Caco-2 (cell line): ENCODE data around the gene PIGU. TPM values are rescaled to one million over a fixed set of nuclear protein-coding genes. Genes with fewer than 3 reads are reported as not detected.
"Not testable (repeated sequence)": the region's sequence is repeated elsewhere in the genome, so short reads cannot be mapped to it uniquely, and the experiment has no call there.

ENCODE experiments used
- BruUV-seq: library from RNA; stranded (reverse); fragments of 400-500 nt; replicated peaks from 2 replicates; lab custom pipeline; 2021; lab: Mats Ljungman, UMichigan
- CTCF ChIA-PET: fragments of 300-600 bp; sonication (Branson Sonifier 250); formaldehyde crosslinking; loops from one replicate; lab custom pipeline; 2022; ENCODE audit warnings: antibody characterized with exemption; lab: Charles Lee
- POLR2A ChIA-PET: fragments of 300-600 bp; sonication (Branson Sonifier 250); formaldehyde crosslinking; loops from one replicate; lab custom pipeline; 2022; ENCODE audit warnings: antibody characterized with exemption; lab: Charles Lee
- DNase-seq, 2 experiments: peaks; one replicate each; pipeline versions ENCODE4 v3.0.0 to v3.0.0-alpha.2; 2020 to 2022
- H3K27me3 ChIP-seq: replicated peaks from 2 replicates; pipeline ENCODE4 v1.6.0; 2011; ENCODE audit warnings: low read length; ENCODE audit not compliant: control insufficient read depth, insufficient read depth
- H3K36me3 ChIP-seq: 2 replicates; pipeline ENCODE4 v1.5.1; 2011; ENCODE audit warnings: low read length; ENCODE audit not compliant: control insufficient read depth, insufficient read depth
- H3K4me1 ChIP-seq: fragments of 250-450 bp; sonication (Bioruptor Pico); 2 replicates; pipeline ENCODE4 v1.5.1; 2020; ENCODE audit warnings: mild to moderate bottlenecking
- H3K4me3 ChIP-seq: 2 replicates; pipeline ENCODE4 v1.5.1; 2011; ENCODE audit warnings: low read depth, mild to moderate bottlenecking, control low read depth, low read length
- H3K9me3 ChIP-seq: fragments of 250-450 bp; sonication (Bioruptor Pico); 2 replicates; pipeline ENCODE4 v1.5.1; 2020; ENCODE audit warnings: mild to moderate bottlenecking, moderate library complexity
- H3K27ac Mint-ChIP-seq: one replicate; pipeline ENCODE4 v1.8.0; 2022; ENCODE audit warnings: mixed read lengths; ENCODE audit not compliant: unreplicated experiment
- H3K27me3 Mint-ChIP-seq: one replicate; pipeline ENCODE4 v1.8.0; 2022; ENCODE audit warnings: mixed read lengths; ENCODE audit not compliant: insufficient read depth, unreplicated experiment
- H3K36me3 Mint-ChIP-seq: one replicate; pipeline ENCODE4 v1.8.0; 2022; ENCODE audit warnings: mild to moderate bottlenecking, mixed read lengths; ENCODE audit not compliant: insufficient read depth, unreplicated experiment
- H3K4me1 Mint-ChIP-seq: one replicate; pipeline ENCODE4 v1.8.0; 2022; ENCODE audit warnings: low read depth, mixed read lengths; ENCODE audit not compliant: unreplicated experiment
- H3K4me3 Mint-ChIP-seq: one replicate; pipeline ENCODE4 v1.8.0; 2022; ENCODE audit warnings: mild to moderate bottlenecking, moderate library complexity, mixed read lengths; ENCODE audit not compliant: unreplicated experiment
- H3K9me3 Mint-ChIP-seq: one replicate; pipeline ENCODE4 v1.8.0; 2022; ENCODE audit warnings: mixed read lengths; ENCODE audit not compliant: unreplicated experiment
- intact Hi-C: fragments of 100-400 bp; cut with micrococcal nuclease; formaldehyde crosslinking; loops from one replicate; pipeline ENCODE4 v1.10.0; 2022; ENCODE audit not compliant: unreplicated experiment
- total RNA-seq: library from RNA; stranded (reverse); gene quantifications from 2 replicates; pipeline ENCODE4 v1.2.3, GENCODE V29; 2022
- TF ChIP-seq, protein P1 (sequence below), 2 experiments: fragments of 200-600 bp in 1 of 2; IDR thresholded peaks; 1 replicate in 1 of 2; 2 replicates in 1 of 2; pipeline versions ENCODE4 v1.5.1 to v1.8.0; 2011 to 2022; ENCODE audit warnings: antibody characterized with exemption in 1 of 2, control low read depth in 1 of 2, inconsistent platforms in 1 of 2, low read depth in 1 of 2, low read length in 1 of 2, mild to moderate bottlenecking in 1 of 2, moderate library complexity in 1 of 2; ENCODE audit not compliant: insufficient read depth in 1 of 2, severe bottlenecking in 1 of 2, unreplicated experiment in 1 of 2

The PIGU gene
- total RNA-seq, 1 experiment from 2014 or later, result 61.7 TPM

DNA sequence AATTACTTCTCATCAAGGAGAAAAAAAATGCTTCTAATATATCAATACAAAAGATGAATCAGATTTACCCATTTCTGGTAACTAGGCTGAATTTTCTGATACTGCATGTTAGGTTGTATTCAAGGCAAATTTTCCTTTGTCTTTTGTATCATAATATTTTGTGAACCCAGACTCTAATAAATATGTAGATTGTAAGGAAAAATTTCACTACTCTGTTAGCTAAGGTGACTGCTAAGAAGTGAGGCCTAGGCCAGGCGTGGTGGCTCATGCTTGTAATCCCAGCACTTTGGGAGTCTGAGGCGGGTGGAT, 40.0 kb upstream of the PIGU start:
- intact Hi-C loops, result no loop called here
- peaks cover 87% of the 10 kb centered on the region for H3K36me3 Mint-ChIP-seq
- ChIA-PET POLR2A (interaction anchor here (1.0 kb wide), 1 partner anchor 13 kb away, joined by 3 read pairs; the partner anchor contains the start of gene TP53INP2), CTCF (no interaction called here)
- H3K4me1 Mint-ChIP-seq, result peaks cover 9% of the 10 kb centered on the region
- no peaks in the 10 kb centered on the region for H3K27me3 Mint-ChIP-seq
- Histone ChIP-seq H3K4me1 (peaks cover 19% of the 10 kb centered on the region; the same call in 1 of the 2 replicates), H3K9me3 (no peaks in the 10 kb centered on the region), H3K27me3 (no peaks in the 10 kb centered on the region), H3K4me3 (no peak overlapping the region), H3K36me3 (peaks cover 1% of the 10 kb centered on the region; the same call in 1 of the 2 replicates)
- TF ChIP-seq, protein P1, sequence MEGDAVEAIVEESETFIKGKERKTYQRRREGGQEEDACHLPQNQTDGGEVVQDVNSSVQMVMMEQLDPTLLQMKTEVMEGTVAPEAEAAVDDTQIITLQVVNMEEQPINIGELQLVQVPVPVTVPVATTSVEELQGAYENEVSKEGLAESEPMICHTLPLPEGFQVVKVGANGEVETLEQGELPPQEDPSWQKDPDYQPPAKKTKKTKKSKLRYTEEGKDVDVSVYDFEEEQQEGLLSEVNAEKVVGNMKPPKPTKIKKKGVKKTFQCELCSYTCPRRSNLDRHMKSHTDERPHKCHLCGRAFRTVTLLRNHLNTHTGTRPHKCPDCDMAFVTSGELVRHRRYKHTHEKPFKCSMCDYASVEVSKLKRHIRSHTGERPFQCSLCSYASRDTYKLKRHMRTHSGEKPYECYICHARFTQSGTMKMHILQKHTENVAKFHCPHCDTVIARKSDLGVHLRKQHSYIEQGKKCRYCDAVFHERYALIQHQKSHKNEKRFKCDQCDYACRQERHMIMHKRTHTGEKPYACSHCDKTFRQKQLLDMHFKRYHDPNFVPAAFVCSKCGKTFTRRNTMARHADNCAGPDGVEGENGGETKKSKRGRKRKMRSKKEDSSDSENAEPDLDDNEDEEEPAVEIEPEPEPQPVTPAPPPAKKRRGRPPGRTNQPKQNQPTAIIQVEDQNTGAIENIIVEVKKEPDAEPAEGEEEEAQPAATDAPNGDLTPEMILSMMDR (IDR thresholded peaks at IDR 0.05; ENCODE audit: insufficient read depth in 1 of 2, low read depth in 1 of 2, low read length in 1 of 2, severe bottlenecking in 1 of 2, unreplicated experiment in 1 of 2), result no peak
- DNase-seq, result no peak
- no peak overlapping the region for H3K4me3 Mint-ChIP-seq
- BruUV-seq, result no TSS peak
- no peaks in the 10 kb centered on the region for H3K9me3 Mint-ChIP-seq
- no peak overlapping the region for H3K27ac Mint-ChIP-seq

DNA sequence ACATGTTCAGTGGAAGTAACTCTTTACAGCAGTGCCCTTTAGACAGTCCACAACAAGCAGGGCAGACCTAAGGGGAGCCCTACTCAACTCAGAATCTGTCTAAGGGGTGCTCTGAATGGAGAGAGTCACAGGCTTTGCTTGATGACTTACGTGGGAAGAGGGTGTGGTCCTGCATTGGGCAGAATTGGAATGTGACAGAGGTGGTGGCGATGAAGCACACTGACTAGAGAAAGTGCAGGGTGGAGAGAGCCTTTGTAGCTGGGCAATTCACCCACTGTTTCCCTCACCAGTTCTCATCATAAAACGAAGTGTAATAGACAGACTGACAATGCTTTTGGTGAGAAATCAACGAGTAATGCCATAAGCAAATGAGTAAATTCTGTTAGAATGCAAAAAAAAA, 38.5 kb upstream of the PIGU start:
- ChIA-PET CTCF (no interaction called here), POLR2A (no interaction called here)
- Mint-ChIP-seq H3K27ac (no peak overlapping the region), H3K4me3 (no peak overlapping the region), H3K27me3 (no peaks in the 10 kb centered on the region), H3K36me3 (peaks cover 88% of the 10 kb centered on the region), H3K4me1 (peaks cover 14% of the 10 kb centered on the region), H3K9me3 (no peaks in the 10 kb centered on the region)
- peaks cover 23% of the 10 kb centered on the region; the same call in 1 of the 2 replicates for H3K4me1 ChIP-seq
- no TSS peak for BruUV-seq
- H3K36me3 ChIP-seq, result peaks cover 1% of the 10 kb centered on the region; the same call in 1 of the 2 replicates
- H3K4me3 ChIP-seq, result no peak overlapping the region
- no peak for DNase-seq
- TF ChIP-seq, protein P1 (IDR thresholded peaks at IDR 0.05; ENCODE audit: insufficient read depth in 1 of 2, low read depth in 1 of 2, low read length in 1 of 2, severe bottlenecking in 1 of 2, unreplicated experiment in 1 of 2), result no peak
- H3K27me3 ChIP-seq, result no peaks in the 10 kb centered on the region
- H3K9me3 ChIP-seq, result no peaks in the 10 kb centered on the region
- intact Hi-C loops, result no loop called here

DNA sequence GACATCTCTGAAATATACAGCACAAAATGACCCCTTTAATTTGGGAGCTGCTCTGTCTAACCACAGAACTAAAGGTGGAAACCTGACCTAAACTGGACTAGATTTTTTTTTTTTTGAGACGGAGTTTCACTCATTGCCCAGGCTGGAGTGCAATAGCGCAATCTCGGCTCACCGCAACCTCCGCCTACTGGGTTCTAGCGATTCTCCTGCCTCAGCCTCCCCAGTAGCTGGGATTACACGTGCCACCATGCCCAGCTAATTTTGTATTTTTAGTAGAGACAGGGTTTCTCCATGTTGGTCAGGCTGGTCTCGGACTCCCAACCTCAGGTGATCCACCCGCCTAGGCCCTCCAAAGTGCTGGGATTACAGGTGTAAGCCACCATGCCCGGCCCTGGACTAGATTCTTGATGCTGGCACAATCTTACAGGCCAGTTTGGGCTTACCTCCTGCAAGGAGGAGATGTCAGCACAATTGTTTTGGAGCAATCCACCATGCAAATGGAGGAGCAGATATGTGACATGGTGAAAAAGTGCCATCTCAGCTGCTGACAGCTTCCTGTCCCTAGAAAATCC, 37.1 kb upstream of the PIGU start:
- H3K4me3 ChIP-seq, H3K27me3 Mint-ChIP-seq, H3K27me3 ChIP-seq, POLR2A ChIA-PET, DNase-seq, H3K9me3 ChIP-seq, H3K27ac Mint-ChIP-seq, intact Hi-C loops, H3K4me3 Mint-ChIP-seq, BruUV-seq, H3K36me3 ChIP-seq, H3K9me3 Mint-ChIP-seq: not testable (repeated sequence)
- H3K36me3 Mint-ChIP-seq, result peaks cover 88% of the 10 kb centered on the region
- H3K4me1 Mint-ChIP-seq, result peaks cover 15% of the 10 kb centered on the region
- H3K4me1 ChIP-seq, result peaks cover 20% of the 10 kb centered on the region; the same call in 1 of the 2 replicates
- CTCF ChIA-PET, result interaction anchor here (2.1 kb wide), 1 partner anchor 56 kb away, joined by 5 read pairs; no protein-coding TSS in a partner anchor
